H9 (cell line): ENCODE results near the gene LRR1. TPM values are rescaled to one million over a fixed set of nuclear protein-coding genes. Genes with fewer than 3 reads are reported as not detected.

ENCODE experiments used
- DNase-seq: peaks from one replicate; pipeline ENCODE4 v3.0.0-alpha.2; 2017
- H2AFZ ChIP-seq: one replicate; pipeline ENCODE4 v1.6.1; 2013; ENCODE audit warnings: mild to moderate bottlenecking, low read length, control low read depth, moderate library complexity
- H2AK5ac ChIP-seq: 2 replicates; pipeline ENCODE4 v1.6.1; 2013; ENCODE audit warnings: low read length, control low read depth, mixed read lengths; ENCODE audit not compliant: insufficient read length
- H2BK120ac ChIP-seq: one replicate; pipeline ENCODE4 v1.6.1; 2013; ENCODE audit warnings: low read depth, mild to moderate bottlenecking, low read length, control low read depth, inconsistent platforms; ENCODE audit not compliant: poor library complexity, severe bottlenecking
- H2BK12ac ChIP-seq: 2 replicates; pipeline ENCODE4 v1.6.1; 2013; ENCODE audit warnings: low read length, control low read depth, mixed read lengths, low read depth; ENCODE audit not compliant: insufficient read length
- H2BK15ac ChIP-seq: 2 replicates; pipeline ENCODE4 v1.6.1; 2013; ENCODE audit warnings: low read depth, low read length, control low read depth
- H2BK20ac ChIP-seq: one replicate; pipeline ENCODE4 v1.6.1; 2013; ENCODE audit warnings: low read depth, mild to moderate bottlenecking, low read length, control low read depth, inconsistent platforms; ENCODE audit not compliant: poor library complexity, severe bottlenecking
- H2BK5ac ChIP-seq: 2 replicates; pipeline ENCODE4 v1.6.1; 2013; ENCODE audit warnings: low read length, control low read depth, mixed read lengths; ENCODE audit not compliant: insufficient read length
- H3K14ac ChIP-seq: 2 replicates; pipeline ENCODE4 v1.6.1; 2013; ENCODE audit warnings: low read length, control low read depth; ENCODE audit not compliant: insufficient read depth
- H3K18ac ChIP-seq: 2 replicates; pipeline ENCODE4 v1.6.1; 2013; ENCODE audit warnings: low read depth, mild to moderate bottlenecking, mixed read lengths, low read length, control low read depth; ENCODE audit not compliant: insufficient read length
- H3K23ac ChIP-seq: 2 replicates; pipeline ENCODE4 v1.6.1; 2013; ENCODE audit warnings: low read length, control low read depth, mixed read lengths, low read depth; ENCODE audit not compliant: insufficient read length
- H3K23me2 ChIP-seq: 2 replicates; pipeline ENCODE4 v1.6.1; 2013; ENCODE audit warnings: low read depth, mild to moderate bottlenecking, mixed read lengths, low read length, control low read depth; ENCODE audit not compliant: insufficient read length, poor library complexity, severe bottlenecking
- H3K27ac ChIP-seq: 2 replicates; pipeline ENCODE4 v1.5.1; 2013; ENCODE audit warnings: low read length, control low read depth, mixed read lengths, low read depth; ENCODE audit not compliant: insufficient read length
- H3K27me3 ChIP-seq: 2 replicates; pipeline ENCODE4 v1.6.1; 2013; ENCODE audit warnings: low read length, control low read depth, inconsistent platforms; ENCODE audit not compliant: insufficient read depth
- H3K4ac ChIP-seq: 2 replicates; pipeline ENCODE4 v1.6.1; 2013; ENCODE audit warnings: low read depth, mild to moderate bottlenecking, control low read depth, inconsistent platforms, low read length, moderate library complexity
- H3K4me1 ChIP-seq: 2 replicates; pipeline ENCODE4 v1.6.1; 2013; ENCODE audit warnings: low read length, control low read depth, inconsistent platforms; ENCODE audit not compliant: insufficient read depth
- H3K4me2 ChIP-seq: 2 replicates; pipeline ENCODE4 v1.6.1; 2013; ENCODE audit warnings: low read length, control low read depth, mixed read lengths; ENCODE audit not compliant: insufficient read length, insufficient read depth
- H3K56ac ChIP-seq: 2 replicates; pipeline ENCODE4 v1.6.1; 2013; ENCODE audit warnings: low read depth, mild to moderate bottlenecking, mixed read lengths, low read length, control low read depth; ENCODE audit not compliant: insufficient read length
- H3K79me1 ChIP-seq: 2 replicates; pipeline ENCODE4 v1.6.1; 2013; ENCODE audit warnings: low read depth, mild to moderate bottlenecking, moderate library complexity, low read length, control low read depth, inconsistent platforms; ENCODE audit not compliant: insufficient read depth, poor library complexity, severe bottlenecking
- H3K79me2 ChIP-seq: 2 replicates; pipeline ENCODE4 v1.6.1; 2013; ENCODE audit warnings: low read length, control low read depth, inconsistent platforms; ENCODE audit not compliant: insufficient read depth
- H3K9ac ChIP-seq: 2 replicates; pipeline ENCODE4 v1.6.1; 2013; ENCODE audit warnings: low read length, control low read depth, mixed read lengths; ENCODE audit not compliant: insufficient read length; ENCODE audit errors: extremely low read depth
- H3K9me3 ChIP-seq: one replicate; pipeline ENCODE4 v1.6.1; 2013; ENCODE audit warnings: low read depth, low read length, inconsistent platforms; ENCODE audit not compliant: control insufficient read depth
- H3T11ph ChIP-seq: one replicate; pipeline ENCODE4 v1.6.1; 2013; ENCODE audit warnings: mild to moderate bottlenecking, low read length, control low read depth, inconsistent platforms
- H4K20me1 ChIP-seq: one replicate; pipeline ENCODE4 v1.6.1; 2013; ENCODE audit not compliant: control insufficient read depth, insufficient read length, insufficient read depth
- H4K5ac ChIP-seq: 2 replicates; pipeline ENCODE4 v1.6.1; 2013; ENCODE audit warnings: low read depth, mild to moderate bottlenecking, mixed read lengths, low read length, control low read depth; ENCODE audit not compliant: insufficient read length
- H4K8ac ChIP-seq: replicated peaks from 2 replicates; pipeline ENCODE4 v1.6.1; 2013; ENCODE audit warnings: low read length, control low read depth, mixed read lengths, low read depth; ENCODE audit not compliant: insufficient read length
- H4K91ac ChIP-seq: 2 replicates; pipeline ENCODE4 v1.6.1; 2013; ENCODE audit warnings: low read depth, mild to moderate bottlenecking, moderate library complexity, mixed read lengths, low read length, control low read depth; ENCODE audit not compliant: insufficient read length
- H3K27ac Mint-ChIP-seq, 3 experiments: 2 replicates in 2 of 3; 3 replicates in 1 of 3; pipeline ENCODE4 v1.8.0; 2020 to 2021; ENCODE audit warnings: mixed read lengths in 3 of 3, mild to moderate bottlenecking in 1 of 3, moderate library complexity in 1 of 3
- H3K27me3 Mint-ChIP-seq: 2 replicates; pipeline ENCODE4 v1.8.0; 2021; ENCODE audit warnings: low read depth, mild to moderate bottlenecking, moderate library complexity, mixed read lengths
- H3K36me3 Mint-ChIP-seq, 3 experiments: 2 replicates in 2 of 3; 3 replicates in 1 of 3; pipeline ENCODE4 v1.8.0; 2020 to 2021; ENCODE audit warnings: low read depth in 3 of 3, mixed read lengths in 3 of 3; ENCODE audit not compliant: insufficient read depth in 1 of 3
- H3K4me1 Mint-ChIP-seq, 2 experiments: 2 replicates each; pipeline ENCODE4 v1.8.0; 2020; ENCODE audit warnings: mixed read lengths in 2 of 2
- H3K4me3 Mint-ChIP-seq, 2 experiments: 2 replicates in 1 of 2; 3 replicates in 1 of 2; pipeline ENCODE4 v1.8.0; 2020 to 2021; ENCODE audit warnings: mild to moderate bottlenecking in 2 of 2, mixed read lengths in 2 of 2, moderate library complexity in 1 of 2
- H3K9me3 Mint-ChIP-seq, 2 experiments: 2 replicates in 1 of 2; 3 replicates in 1 of 2; pipeline ENCODE4 v1.8.0; 2020; ENCODE audit warnings: mild to moderate bottlenecking in 2 of 2, mixed read lengths in 2 of 2, moderate library complexity in 1 of 2
- WGBS: extraction: QIAGEN DNeasy Blood & Tissue Kit; methylation state at CpG from one replicate; pipeline ENCODE4 v1.1.7; 2013; ENCODE audit warnings: missing lambda C conversion rate, low lambda C conversion rate, mixed read lengths; ENCODE audit not compliant: insufficient read length; ENCODE audit errors: extremely low coverage; 5-methylcytosine and 5-hydroxymethylcytosine counted together
- total RNA-seq: library from RNA; stranded (reverse); gene quantifications from 2 replicates; pipeline ENCODE4 v1.2.1, GENCODE V29; 2021
- TF ChIP-seq, protein P1 (sequence below): fragments of 200-600 bp; sonication (generic); conservative IDR thresholded peaks from 3 replicates; pipeline ENCODE4 v1.8.0; 2021; ENCODE audit warnings: antibody characterized with exemption, mild to moderate bottlenecking

Gene LRR1
- total RNA-seq, 1 experiment from 2014 or later: 38.6 TPM

GRCh38 chr14:49585803-49586672, 12.7 kb upstream of the LRR1 start, which contains the start of gene RPS29:
Gene RPS29, minus strand, starts transcription at chr14:49586380. Its CDS starts 34 bp downstream, at chr14:49586346.
- H3K56ac ChIP-seq: peak within 1 kb of the TSS; percentile 94
- H3T11ph ChIP-seq: no peak within 1 kb of the TSS
- H3K14ac ChIP-seq: peak within 1 kb of the TSS; percentile 96
- H4K8ac ChIP-seq: no peak within 1 kb of the TSS
- H4K91ac ChIP-seq: no peak within 1 kb of the TSS
- peak within 1 kb of the TSS; percentile 54 for H4K5ac ChIP-seq
- H2BK15ac ChIP-seq: no peak within 1 kb of the TSS
- peak within 1 kb of the TSS; percentile 61 for H3K4me2 ChIP-seq
- peak within 1 kb of the TSS; percentile 41 for H3K27ac ChIP-seq
- H3K9ac ChIP-seq: peak within 1 kb of the TSS; percentile 100
- peaks cover 3% of the 10 kb centered on the region; the same call in 1 of the 2 replicates for H3K27me3 Mint-ChIP-seq
- H3K9me3 ChIP-seq: no peaks in the 10 kb centered on the region
- peak within 1 kb of the TSS; percentile 96 to 100 (median 99) for H3K27ac Mint-ChIP-seq
- no peak within 1 kb of the TSS for H2AFZ ChIP-seq
- H2AK5ac ChIP-seq: no peak within 1 kb of the TSS
- peaks cover 11% of the 10 kb centered on the region for H3K23me2 ChIP-seq
- H3K4me1 Mint-ChIP-seq: peaks cover 29 to 35% of the 10 kb centered on the region in 2 experiments
- WGBS: no CpG with 5 or more reads among the region's 55 CpGs
- peaks cover 44 to 48% (median 44%) of the 10 kb centered on the region in 3 experiments for H3K36me3 Mint-ChIP-seq
- peak within 1 kb of the TSS; percentile 92 for H3K18ac ChIP-seq
- H3K27me3 ChIP-seq: no peaks in the 10 kb centered on the region
- H3K4ac ChIP-seq: peak within 1 kb of the TSS; percentile 42; the same call in 1 of the 2 replicates
- peak within 1 kb of the TSS; percentile 39 for H2BK120ac ChIP-seq
- H3K4me1 ChIP-seq: peaks cover 5% of the 10 kb centered on the region; the same call in 1 of the 2 replicates
- no peak within 1 kb of the TSS for H2BK20ac ChIP-seq
- no peak within 1 kb of the TSS for H2BK12ac ChIP-seq
- peak within 1 kb of the TSS; percentile 89 to 95 for H3K4me3 Mint-ChIP-seq
- peak within 1 kb of the TSS; percentile 82 for H2BK5ac ChIP-seq
- no peaks in the 10 kb centered on the region for H4K20me1 ChIP-seq
- H3K79me1 ChIP-seq: peaks cover 7% of the 10 kb centered on the region
- H3K79me2 ChIP-seq: peaks cover 24% of the 10 kb centered on the region
- H3K9me3 Mint-ChIP-seq: no peaks in the 10 kb centered on the region
- TF ChIP-seq, protein P1, sequence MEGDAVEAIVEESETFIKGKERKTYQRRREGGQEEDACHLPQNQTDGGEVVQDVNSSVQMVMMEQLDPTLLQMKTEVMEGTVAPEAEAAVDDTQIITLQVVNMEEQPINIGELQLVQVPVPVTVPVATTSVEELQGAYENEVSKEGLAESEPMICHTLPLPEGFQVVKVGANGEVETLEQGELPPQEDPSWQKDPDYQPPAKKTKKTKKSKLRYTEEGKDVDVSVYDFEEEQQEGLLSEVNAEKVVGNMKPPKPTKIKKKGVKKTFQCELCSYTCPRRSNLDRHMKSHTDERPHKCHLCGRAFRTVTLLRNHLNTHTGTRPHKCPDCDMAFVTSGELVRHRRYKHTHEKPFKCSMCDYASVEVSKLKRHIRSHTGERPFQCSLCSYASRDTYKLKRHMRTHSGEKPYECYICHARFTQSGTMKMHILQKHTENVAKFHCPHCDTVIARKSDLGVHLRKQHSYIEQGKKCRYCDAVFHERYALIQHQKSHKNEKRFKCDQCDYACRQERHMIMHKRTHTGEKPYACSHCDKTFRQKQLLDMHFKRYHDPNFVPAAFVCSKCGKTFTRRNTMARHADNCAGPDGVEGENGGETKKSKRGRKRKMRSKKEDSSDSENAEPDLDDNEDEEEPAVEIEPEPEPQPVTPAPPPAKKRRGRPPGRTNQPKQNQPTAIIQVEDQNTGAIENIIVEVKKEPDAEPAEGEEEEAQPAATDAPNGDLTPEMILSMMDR: no peak
- no peak within 1 kb of the TSS for H3K23ac ChIP-seq
- peak; percentile 99 for DNase-seq
